HG03378 (cell line): ENCODE data around the gene CDHR2.

ENCODE experiments used
- ATAC-seq: cut with Tn5 transposase; IDR thresholded peaks from one replicate; pipeline ENCODE4 v1.9.1; 2021; ENCODE audit warnings: mild to moderate bottlenecking, moderate library complexity; ENCODE audit not compliant: unreplicated experiment

CDHR2 gene

GRCh38 chr5:176631383-176632200, 82.5 kb downstream of the CDHR2 start:
- ATAC-seq, result no peak

GRCh38 chr5:176632745-176633144, 83.6 kb downstream of the CDHR2 start:
- no peak for ATAC-seq

DNA sequence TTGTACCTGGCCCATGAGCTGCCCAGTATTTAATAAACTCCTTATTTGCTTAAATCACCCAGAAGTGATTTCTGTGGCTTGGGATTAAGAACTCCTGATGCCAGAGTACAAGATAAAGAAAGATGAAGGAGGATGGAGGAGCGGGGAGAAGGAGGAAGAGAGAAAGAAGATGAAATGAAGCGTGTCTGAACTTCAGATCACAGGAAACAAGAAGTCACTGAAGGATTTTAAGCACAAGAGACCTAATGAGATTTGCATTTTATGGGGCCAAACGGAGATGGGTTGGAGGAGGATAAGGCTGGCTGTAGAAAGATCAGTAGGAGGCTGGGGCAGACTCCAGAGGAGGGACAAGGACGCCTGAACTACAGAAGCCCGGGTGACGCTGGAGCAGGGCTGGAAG, 84.5 kb downstream of the CDHR2 start:
- no peak for ATAC-seq

GRCh38 chr5:176636426-176636825, 87.3 kb downstream of the CDHR2 start:
- ATAC-seq, result no peak

DNA sequence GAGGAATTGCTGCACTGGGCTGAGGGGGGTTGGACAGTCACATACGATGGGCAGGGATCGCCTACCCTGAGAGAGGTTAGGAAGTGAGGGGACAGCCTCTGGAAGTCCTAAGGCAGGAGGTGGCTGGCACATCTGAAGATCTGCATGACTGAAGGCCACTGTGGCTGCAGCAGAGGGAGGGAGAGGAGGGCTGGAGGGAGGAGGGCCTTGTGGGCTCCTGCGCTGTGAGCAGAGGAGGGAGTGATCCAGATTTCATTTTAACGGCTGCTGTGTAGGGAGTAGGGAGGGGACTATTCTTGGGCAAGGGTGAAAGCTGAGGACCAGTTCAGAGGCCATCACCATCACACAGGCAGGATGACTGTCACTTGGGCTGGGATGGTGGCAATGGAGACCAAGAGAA, 88.4 kb downstream of the CDHR2 start:
- no peak for ATAC-seq

- ATAC-seq, result no peak
Measured at GRCh38 chr5:176638437-176638836, 89.3 kb downstream of the CDHR2 start.

DNA sequence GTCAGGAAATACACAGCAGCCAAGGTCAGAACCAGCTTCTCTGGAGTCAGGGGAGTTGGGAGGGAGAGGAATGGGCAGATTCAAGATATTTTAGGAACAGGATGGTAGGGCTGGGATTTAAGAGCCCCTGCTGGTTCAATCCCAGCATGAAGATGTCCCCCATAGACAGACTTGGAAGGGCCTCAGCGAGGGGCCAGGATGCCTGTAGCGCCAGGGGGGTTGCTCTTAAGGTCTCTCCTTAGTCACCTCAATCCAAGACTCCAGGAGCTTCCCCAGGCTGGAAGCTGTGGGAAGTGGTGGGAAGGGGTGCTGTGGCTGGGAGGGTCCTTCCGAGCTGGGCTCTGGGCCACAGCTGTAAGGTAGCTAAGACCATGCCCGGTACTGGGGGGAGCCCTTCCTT, 90.1 kb downstream of the CDHR2 start:
- ATAC-seq, result no peak

DNA sequence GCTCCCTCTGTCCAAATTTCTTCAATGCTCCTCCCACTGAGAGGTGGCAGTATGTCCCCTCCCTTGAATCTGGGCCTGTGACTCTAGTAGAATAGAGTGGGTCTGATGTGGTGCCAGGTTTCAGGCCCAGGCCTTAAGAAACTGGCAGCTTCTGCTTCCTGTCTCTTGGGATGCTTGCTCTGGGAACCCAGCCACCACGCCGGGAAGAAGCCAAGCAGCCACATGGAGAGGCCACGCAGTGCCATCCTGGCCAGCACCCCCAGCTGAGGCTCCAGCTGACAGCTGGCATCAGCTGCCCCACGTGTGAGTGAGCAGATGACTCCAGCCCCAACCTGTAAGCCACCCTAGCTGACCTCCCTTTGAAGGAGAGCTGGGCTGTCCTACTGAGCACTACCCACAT, 90.8 kb downstream of the CDHR2 start:
- ATAC-seq, result no peak

GRCh38 chr5:176640616-176641015, 91.5 kb downstream of the CDHR2 start:
- ATAC-seq, result no peak

DNA sequence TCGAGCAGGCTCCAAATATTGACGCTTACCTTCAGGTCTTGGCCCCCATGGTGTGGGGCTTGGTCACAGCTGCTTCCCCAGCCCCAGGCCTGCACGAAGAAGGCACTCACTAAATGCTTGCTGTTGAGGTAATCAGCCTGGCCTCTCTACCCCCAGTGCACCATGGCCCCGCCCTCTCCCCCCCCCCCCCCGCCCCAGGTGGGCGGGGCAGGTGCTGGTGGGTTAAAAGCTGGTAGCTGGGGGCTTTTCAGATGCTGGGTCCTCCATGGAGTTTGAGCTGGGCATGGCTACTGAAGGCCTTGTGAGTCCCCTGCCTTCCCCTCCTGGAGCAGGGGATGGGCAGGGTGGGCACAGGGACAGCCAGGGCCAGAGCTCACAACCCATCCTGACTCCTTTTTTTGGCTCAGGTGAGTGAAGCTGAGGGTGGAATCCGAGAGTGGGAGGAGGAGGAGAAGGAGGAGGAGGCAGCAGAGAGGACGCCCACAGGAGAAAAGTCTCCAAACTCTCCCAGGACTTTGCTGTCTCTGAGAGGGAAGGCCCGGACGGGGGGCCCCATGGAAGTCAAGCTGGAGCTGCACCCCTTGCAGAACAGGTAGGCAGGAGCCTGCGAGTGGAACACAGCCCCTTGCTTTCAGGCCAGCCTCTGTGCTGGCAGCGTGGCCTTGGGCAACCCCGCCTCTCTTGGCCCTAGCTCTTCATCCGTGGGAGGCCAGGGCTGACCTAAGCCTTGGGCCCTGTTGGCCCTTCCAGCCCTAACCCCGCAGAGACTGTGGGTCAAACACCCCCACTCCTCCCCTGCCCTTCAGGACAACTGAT, 93.7 kb downstream of the CDHR2 start:
- no peak for ATAC-seq

DNA sequence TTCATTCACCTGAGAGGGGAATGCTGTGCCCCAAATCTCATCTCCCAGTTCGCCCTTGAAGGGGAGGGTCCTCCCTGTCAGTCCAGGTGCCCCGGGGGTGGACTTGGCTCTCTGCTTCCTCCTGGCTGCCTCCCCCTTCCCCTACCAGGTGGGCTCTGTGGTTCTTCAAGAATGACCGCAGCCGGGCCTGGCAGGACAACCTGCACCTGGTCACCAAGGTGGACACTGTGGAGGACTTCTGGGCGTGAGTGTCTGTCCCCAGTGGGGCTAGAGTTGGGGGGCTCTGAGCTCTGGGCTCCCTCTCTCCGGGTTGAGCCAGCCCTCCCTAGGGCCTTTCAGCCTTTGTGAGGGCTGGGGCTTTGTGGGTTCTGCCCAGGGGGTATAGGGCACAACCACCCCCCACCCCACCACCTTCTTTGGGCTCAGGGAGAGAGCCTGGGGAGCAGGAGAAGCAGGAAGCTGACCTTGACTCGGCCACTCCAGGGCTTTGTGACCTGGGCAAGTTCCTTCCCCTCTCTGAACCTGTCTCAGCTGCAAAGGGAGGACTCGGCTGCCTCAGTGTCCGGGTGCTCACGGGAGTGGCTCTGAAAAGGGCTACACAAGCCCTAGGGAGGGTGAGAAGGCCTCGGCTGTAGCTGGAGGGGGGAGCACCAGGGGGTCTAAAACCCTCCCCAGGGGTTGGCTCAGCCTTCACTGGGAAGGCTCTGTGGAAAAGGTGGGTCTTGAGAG, 94.5 kb downstream of the CDHR2 start:
- ATAC-seq, result no peak

GRCh38 chr5:176644294-176644693, 95.2 kb downstream of the CDHR2 start:
- ATAC-seq, result no peak

DNA sequence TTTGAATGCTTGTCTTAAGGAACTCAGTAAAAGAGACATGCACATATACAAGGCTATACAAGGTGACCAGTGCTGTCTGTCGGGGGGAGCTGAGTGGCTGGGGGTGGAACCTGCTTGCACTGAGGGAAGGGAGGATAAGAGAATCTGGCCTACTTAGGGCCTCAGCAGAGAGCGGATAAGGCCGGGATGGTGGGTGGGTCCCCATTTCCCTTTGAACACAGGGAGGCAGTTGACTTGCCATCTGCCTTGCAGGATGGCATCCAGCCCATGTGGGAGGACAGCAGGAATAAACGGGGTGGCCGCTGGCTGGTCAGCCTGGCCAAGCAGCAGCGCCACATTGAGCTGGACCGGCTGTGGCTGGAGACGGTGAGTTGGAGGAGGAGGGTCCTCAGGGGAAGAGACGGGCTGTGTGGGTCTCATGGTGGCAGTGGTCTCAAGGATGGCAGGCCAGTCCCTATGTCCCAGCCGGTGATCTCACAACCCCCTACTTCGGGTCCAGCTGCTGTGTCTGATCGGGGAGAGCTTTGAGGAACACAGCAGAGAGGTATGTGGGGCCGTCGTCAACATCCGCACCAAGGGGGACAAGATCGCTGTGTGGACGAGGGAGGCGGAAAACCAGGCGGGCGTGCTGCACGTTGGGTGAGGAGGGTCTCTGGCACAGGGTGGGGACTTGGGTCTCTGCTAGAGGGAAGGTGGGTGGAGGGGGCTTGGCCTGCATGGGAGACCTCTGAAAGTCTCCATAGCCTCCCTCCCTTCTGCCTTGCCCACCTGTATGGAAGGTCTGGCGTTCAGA, 95.9 kb downstream of the CDHR2 start:
- ATAC-seq, result no peak
